ENCODE measurements around the gene CLEC9A.

Gene CLEC9A

DNA sequence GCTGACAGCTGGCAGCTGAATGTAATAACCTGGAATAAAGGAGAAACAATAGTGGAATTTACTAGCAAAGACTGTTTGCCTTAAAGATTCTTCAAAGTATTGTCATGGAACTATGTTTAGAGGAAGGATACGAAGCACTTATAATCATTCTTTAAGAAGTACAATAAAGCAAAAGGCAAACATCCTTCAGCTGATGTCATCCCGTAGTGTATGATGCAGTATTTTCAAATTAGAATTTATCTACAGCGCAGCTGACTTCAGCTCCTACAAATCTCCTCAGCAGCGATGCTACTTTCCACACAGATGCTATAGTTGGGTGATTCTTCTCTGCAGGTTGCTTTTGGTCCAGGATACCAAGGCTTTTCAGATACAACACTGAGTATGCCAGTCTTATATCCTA, 36.8 kb downstream of the CLEC9A start:
- DNase-seq (ENCODE audit: extremely low read depth, low read depth): no peak
- TF ChIP-seq, protein P1, sequence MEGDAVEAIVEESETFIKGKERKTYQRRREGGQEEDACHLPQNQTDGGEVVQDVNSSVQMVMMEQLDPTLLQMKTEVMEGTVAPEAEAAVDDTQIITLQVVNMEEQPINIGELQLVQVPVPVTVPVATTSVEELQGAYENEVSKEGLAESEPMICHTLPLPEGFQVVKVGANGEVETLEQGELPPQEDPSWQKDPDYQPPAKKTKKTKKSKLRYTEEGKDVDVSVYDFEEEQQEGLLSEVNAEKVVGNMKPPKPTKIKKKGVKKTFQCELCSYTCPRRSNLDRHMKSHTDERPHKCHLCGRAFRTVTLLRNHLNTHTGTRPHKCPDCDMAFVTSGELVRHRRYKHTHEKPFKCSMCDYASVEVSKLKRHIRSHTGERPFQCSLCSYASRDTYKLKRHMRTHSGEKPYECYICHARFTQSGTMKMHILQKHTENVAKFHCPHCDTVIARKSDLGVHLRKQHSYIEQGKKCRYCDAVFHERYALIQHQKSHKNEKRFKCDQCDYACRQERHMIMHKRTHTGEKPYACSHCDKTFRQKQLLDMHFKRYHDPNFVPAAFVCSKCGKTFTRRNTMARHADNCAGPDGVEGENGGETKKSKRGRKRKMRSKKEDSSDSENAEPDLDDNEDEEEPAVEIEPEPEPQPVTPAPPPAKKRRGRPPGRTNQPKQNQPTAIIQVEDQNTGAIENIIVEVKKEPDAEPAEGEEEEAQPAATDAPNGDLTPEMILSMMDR (IDR thresholded peaks at IDR 0.05; ENCODE audit: low read depth, low read length): no peak

DNA sequence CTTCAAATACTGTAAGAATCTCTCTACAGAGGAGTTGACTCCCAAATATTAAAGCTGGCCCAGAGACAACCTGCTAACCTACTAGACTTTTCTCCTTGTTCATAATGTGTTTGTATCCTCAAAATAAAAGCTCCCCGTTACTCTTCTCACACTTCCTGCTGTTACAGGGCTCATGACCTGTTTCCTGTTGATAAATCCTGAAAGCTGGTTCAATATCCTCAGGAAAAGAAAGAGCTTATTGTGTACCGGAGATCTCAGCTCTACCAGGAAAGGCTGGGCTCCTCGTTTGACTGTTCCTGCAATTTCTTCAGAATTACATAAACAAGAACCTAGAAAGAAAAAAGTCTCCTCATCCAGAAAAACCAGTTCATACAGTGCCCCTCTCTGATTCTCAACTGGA, 37.5 kb downstream of the CLEC9A start:
- no peak for DNase-seq (ENCODE audit: extremely low read depth, low read depth)
- TF ChIP-seq, protein P1 (IDR thresholded peaks at IDR 0.05; ENCODE audit: low read depth, low read length): no peak

DNA sequence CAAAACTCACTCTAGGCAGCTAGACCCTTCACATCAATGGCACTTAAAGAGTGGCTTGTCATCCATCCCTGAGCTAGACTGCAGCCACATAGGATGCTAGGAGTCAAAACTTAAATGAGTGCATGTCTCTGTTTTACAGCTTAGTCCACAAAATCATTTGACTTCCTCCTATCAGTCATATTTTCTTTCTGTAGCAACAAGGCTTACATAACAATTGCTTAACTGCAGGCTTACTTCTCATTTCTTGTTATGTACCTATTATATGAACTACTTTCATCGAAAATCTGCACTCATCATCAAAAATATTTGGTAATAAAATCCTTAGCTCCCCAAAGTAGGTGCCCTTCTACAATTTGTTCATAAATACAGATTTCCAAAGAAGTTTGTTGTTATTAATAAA, 38.2 kb downstream of the CLEC9A start:
- TF ChIP-seq, protein P1 (IDR thresholded peaks at IDR 0.05; ENCODE audit: low read depth, low read length): no peak
- no peak for DNase-seq (ENCODE audit: extremely low read depth, low read depth)

DNA sequence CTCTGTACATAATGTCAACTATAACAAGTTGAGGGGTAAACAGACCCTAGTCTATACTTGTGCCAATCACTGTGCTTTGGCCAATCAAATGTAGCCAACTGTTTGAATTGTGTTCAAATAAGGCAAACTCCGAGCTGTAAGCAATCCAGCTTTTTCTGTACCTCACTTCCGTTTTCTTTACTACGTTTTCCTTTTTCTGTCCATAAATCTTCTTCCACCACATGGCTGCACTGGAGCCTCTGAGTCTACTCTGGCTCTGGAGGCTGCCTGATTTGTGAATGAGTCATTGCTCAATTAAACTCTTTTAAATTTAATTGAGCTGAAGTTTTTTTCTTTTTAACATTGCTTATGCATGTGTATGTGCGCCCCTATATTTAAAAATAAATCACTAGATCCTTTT, 38.6 kb downstream of the CLEC9A start:
- DNase-seq (ENCODE audit: extremely low read depth, low read depth): no peak
- TF ChIP-seq, protein P1 (IDR thresholded peaks at IDR 0.05; ENCODE audit: low read depth, low read length): no peak

DNA sequence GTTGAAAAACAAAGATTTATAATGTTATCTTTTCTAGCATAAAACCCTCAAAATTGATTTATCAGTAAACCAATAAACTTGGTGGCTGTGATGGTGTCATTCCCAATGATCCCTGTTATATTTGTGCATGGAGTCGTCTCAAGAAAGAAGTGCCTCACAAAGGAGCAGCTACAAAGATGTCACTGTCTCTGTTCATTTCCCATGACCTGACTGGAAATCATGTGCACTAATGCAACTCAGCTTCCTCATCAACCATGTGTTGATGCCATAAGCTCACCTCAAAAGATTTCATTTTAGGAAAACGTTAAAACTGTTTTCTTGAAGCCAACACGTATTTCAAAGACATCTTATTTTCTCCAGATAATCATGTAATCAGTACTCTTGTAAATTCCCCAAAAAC, 39.5 kb downstream of the CLEC9A start:
- TF ChIP-seq, protein P1 (IDR thresholded peaks at IDR 0.05; ENCODE audit: low read depth, low read length): no peak
- no peak for DNase-seq (ENCODE audit: extremely low read depth, low read depth)

DNA sequence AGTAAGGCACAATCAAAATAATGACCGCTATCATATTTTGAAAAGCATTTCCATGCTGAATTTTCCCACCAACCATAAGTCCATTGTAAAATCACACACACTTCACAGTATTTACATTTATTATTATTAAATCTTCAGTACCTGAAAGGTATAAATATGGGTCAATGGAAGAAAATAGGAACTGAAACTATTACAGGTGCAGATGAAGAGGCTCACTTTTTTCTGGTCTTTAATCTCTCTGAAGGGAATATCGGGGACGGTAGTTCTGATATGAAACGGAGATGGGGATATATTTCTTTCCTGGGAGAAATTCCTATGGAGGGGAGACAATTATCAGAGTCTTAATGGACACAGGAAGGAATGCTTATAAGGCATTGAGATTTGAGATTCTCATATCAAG, 39.9 kb downstream of the CLEC9A start:
- DNase-seq (ENCODE audit: extremely low read depth, low read depth): no peak
- TF ChIP-seq, protein P1 (IDR thresholded peaks at IDR 0.05; ENCODE audit: low read depth, low read length): no peak

DNA sequence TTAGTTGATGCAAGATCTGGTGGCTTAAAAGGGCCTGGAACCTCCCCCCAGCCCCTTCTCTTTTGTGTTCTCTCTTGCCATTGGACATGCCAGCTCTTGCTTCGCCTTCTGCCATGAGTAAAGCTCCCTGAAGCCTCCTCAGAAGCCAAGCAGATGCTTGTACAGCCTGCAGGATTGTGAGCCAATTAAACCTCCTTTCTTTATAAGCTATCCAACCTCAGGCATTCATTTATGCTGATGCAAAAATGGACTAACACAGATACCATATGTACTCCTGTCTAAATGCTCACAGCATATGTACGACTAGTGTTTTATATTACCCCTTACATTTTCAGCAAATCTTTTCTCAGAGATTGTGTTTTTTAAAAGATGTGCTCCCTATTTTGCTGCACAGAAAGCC, 41.6 kb downstream of the CLEC9A start:
- no peak for DNase-seq (ENCODE audit: extremely low read depth, low read depth)
- TF ChIP-seq, protein P1 (IDR thresholded peaks at IDR 0.05; ENCODE audit: low read depth, low read length): no peak

All from AG09319 (cell line).